ENCODE measurements around the gene LMTK2.

DNA sequence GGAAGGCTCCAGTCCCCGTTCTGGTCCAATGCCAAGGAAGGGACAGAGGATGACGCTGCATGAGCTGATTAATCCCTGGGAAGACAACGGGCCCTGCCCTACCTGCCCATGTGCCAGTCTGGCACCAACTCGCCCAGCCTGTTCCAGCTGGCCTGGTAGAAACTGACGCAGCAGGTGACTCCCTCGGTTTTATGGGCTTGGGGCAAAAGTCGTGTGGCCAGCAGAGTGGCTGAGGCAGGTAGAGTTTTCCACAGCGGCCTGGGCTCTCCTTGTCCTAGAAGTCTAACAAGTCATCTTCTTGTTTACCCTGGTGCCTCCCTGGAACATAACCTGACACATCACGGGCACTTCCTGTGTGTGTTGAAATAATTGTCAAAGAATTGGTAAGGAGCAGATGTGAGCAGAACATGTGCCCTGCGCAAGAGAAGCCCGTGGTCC lies 20.4 kb upstream of the LMTK2 start:
- TF ChIP-seq CTCF (conservative IDR thresholded peaks at IDR 0.05) (no peak), EZH2 (IDR thresholded peaks at IDR 0.05; ENCODE audit: low read depth) (no peak)

Data from PC-9 (cell line).